GM23248 (cell line): ENCODE results near the gene CALY. TPM values are rescaled to one million over a fixed set of nuclear protein-coding genes. Genes with fewer than 3 reads are reported as not detected.

ENCODE experiments used
- DNase-seq: peaks from one replicate; pipeline ENCODE4 v3.0.0-alpha.2; 2015
- H2AFZ ChIP-seq: fragments of 200-600 bp; sonication (generic); 2 replicates; pipeline ENCODE4 v1.6.1; 2016; ENCODE audit warnings: antibody characterized with exemption
- H3F3A ChIP-seq: fragments of 200-600 bp; sonication (generic); 2 replicates; pipeline ENCODE4 v1.6.1; 2016; ENCODE audit warnings: mild to moderate bottlenecking, antibody characterized with exemption, mixed run types; ENCODE audit not compliant: insufficient read depth
- H3K27ac ChIP-seq: fragments of 200-600 bp; sonication (generic); 2 replicates; pipeline ENCODE4 v1.5.1; 2016; ENCODE audit warnings: mild to moderate bottlenecking
- H3K27me3 ChIP-seq: fragments of 200-600 bp; sonication (generic); replicated peaks from 2 replicates; pipeline ENCODE4 v1.6.1; 2016; ENCODE audit warnings: mild to moderate bottlenecking; ENCODE audit not compliant: insufficient read depth
- H3K36me3 ChIP-seq: fragments of 200-600 bp; sonication (generic); 2 replicates; pipeline ENCODE4 v1.6.1; 2016; ENCODE audit warnings: low read depth, mild to moderate bottlenecking
- H3K4me1 ChIP-seq: fragments of 200-600 bp; sonication (generic); 2 replicates; pipeline ENCODE4 v1.6.1; 2016; ENCODE audit warnings: mild to moderate bottlenecking; ENCODE audit not compliant: insufficient read depth
- H3K4me2 ChIP-seq: fragments of 200-600 bp; sonication (generic); one replicate; pipeline ENCODE4 v1.6.1; 2016; ENCODE audit warnings: mild to moderate bottlenecking; ENCODE audit not compliant: unreplicated experiment
- H3K4me3 ChIP-seq: fragments of 200-600 bp; sonication (generic); 2 replicates; pipeline ENCODE4 v1.5.1; 2016; ENCODE audit warnings: mild to moderate bottlenecking
- H3K79me2 ChIP-seq: fragments of 200-600 bp; sonication (generic); 2 replicates; pipeline ENCODE4 v1.6.1; 2016; ENCODE audit warnings: mild to moderate bottlenecking; ENCODE audit not compliant: insufficient read depth
- H3K9ac ChIP-seq: fragments of 200-600 bp; sonication (generic); 2 replicates; pipeline ENCODE4 v1.6.1; 2016; ENCODE audit warnings: mild to moderate bottlenecking
- H3K9me2 ChIP-seq: fragments of 200-600 bp; sonication (generic); 2 replicates; pipeline ENCODE4 v1.6.1; 2016; ENCODE audit warnings: mixed run types, mild to moderate bottlenecking, moderate library complexity; ENCODE audit not compliant: insufficient read depth
- H3K9me3 ChIP-seq: fragments of 200-600 bp; sonication (generic); one replicate; pipeline ENCODE4 v1.6.1; 2017; ENCODE audit warnings: low read depth
- H4K20me1 ChIP-seq: fragments of 200-600 bp; sonication (generic); 2 replicates; pipeline ENCODE4 v1.6.0; 2016; ENCODE audit not compliant: insufficient read depth
- EZH2 ChIP-seq: fragments of 200-600 bp; sonication (generic); IDR thresholded peaks from 2 replicates; pipeline ENCODE4 v1.6.1; 2018; ENCODE audit warnings: antibody characterized with exemption, mild to moderate bottlenecking; ENCODE audit not compliant: insufficient read depth, poor library complexity, severe bottlenecking
- EZH2phosphoT487 ChIP-seq: fragments of 200-600 bp; sonication (generic); IDR thresholded peaks from 2 replicates; pipeline ENCODE4 v1.6.1; 2018; ENCODE audit warnings: antibody characterized with exemption, moderate library complexity, mild to moderate bottlenecking, low read depth; ENCODE audit not compliant: insufficient read depth
- WGBS, 2 experiments: methylation state at CpG; one replicate each; pipeline ENCODE4 v1.1.6; 2015 to 2017; ENCODE audit warnings: low lambda C conversion rate in 2 of 2, low coverage in 1 of 2; ENCODE audit errors: missing lambda C conversion rate in 2 of 2; 5-methylcytosine and 5-hydroxymethylcytosine counted together
- in situ Hi-C: fragments of 300-500 bp; cut with MboI; formaldehyde crosslinking; loops from 2 replicates; pipeline ENCODE4 v1.15.0; 2020
- polyA plus RNA-seq: library from polyadenylated mRNA; unstranded; fragments of >200 nt; fragmentation: Nextera tagmentation; extraction: Ambion mirVana; gene quantifications from 2 replicates; pipeline ENCODE4 v1.2.1, GENCODE V29; 2016
- total RNA-seq: library from RNA; depleted of rRNA; stranded (reverse); fragments of >200 nt; shearing (Covaris generic); gene quantifications from 2 replicates; pipeline ENCODE4 v1.2.3, GENCODE V29; 2014

CALY gene
- total and polyA plus RNA-seq, 2 experiments from 2014 or later: 0.86 TPM; not detected in 1

- no peaks in the 10 kb centered on the region for H3K9me2 ChIP-seq
- no peaks in the 10 kb centered on the region for H3K79me2 ChIP-seq
- no peak overlapping the region for H3K27ac ChIP-seq
- H3K9me3 ChIP-seq: no peaks in the 10 kb centered on the region
- no peak for DNase-seq
- no peak overlapping the region for H3K9ac ChIP-seq
- no peaks in the 10 kb centered on the region for H3K4me1 ChIP-seq
- H3K36me3 ChIP-seq: no peaks in the 10 kb centered on the region
- 0 out of 2 replicates have a peak, but pooled peaks cover 6% of the 10 kb centered on the region for H3K27me3 ChIP-seq
- in situ Hi-C loops: no loop called here
- no peaks in the 10 kb centered on the region for H3F3A ChIP-seq
- no peak for TF ChIP-seq EZH2phosphoT487
- TF ChIP-seq EZH2: no peak
- no peak overlapping the region for H3K4me2 ChIP-seq
- H4K20me1 ChIP-seq: no peaks in the 10 kb centered on the region
- H3K4me3 ChIP-seq: no peak overlapping the region
- 62 to 69% methylated on average over 11 to 12 of the region's 12 CpGs for WGBS, 2 experiments
- no peak overlapping the region for H2AFZ ChIP-seq
Measured at GRCh38 chr10:133350283-133350949, 13.7 kb upstream of the CALY start.

- Histone ChIP-seq H3K9ac (no peak overlapping the region), H3K27ac (no peak overlapping the region), H3K4me2 (no peak overlapping the region), H4K20me1 (no peaks in the 10 kb centered on the region), H3F3A (no peaks in the 10 kb centered on the region), H2AFZ (no peak overlapping the region), H3K9me3 (no peaks in the 10 kb centered on the region), H3K27me3 (peaks cover 14% of the 10 kb centered on the region), H3K9me2 (no peaks in the 10 kb centered on the region), H3K4me1 (no peaks in the 10 kb centered on the region), H3K79me2 (no peaks in the 10 kb centered on the region), H3K36me3 (no peaks in the 10 kb centered on the region), H3K4me3 (no peak overlapping the region)
- no peak for TF ChIP-seq EZH2
- TF ChIP-seq EZH2phosphoT487: no peak
- in situ Hi-C loops: no loop called here
- DNase-seq: no peak
- WGBS, 2 experiments: 13 to 25% methylated on average over 7 to 9 of the region's 9 CpGs
Measured at GRCh38 chr10:133349577-133350011, 12.9 kb upstream of the CALY start.

GRCh38 chr10:133349160-133349568 lies 12.5 kb upstream of the CALY start:
- Histone ChIP-seq H3F3A (no peaks in the 10 kb centered on the region), H3K4me2 (no peak overlapping the region), H3K79me2 (no peaks in the 10 kb centered on the region), H3K9ac (no peak overlapping the region), H3K9me3 (no peaks in the 10 kb centered on the region), H3K9me2 (no peaks in the 10 kb centered on the region), H4K20me1 (no peaks in the 10 kb centered on the region), H3K4me1 (no peaks in the 10 kb centered on the region), H3K27ac (no peak overlapping the region), H3K4me3 (no peak overlapping the region), H3K36me3 (no peaks in the 10 kb centered on the region), H2AFZ (no peak overlapping the region), H3K27me3 (peaks cover 14% of the 10 kb centered on the region)
- WGBS, 2 experiments: 57 to 61% methylated on average over 8 of the region's 8 CpGs
- no peak for DNase-seq
- TF ChIP-seq EZH2phosphoT487: no peak
- no peak for TF ChIP-seq EZH2
- in situ Hi-C loops: no loop called here

GRCh38 chr10:133347710-133348517 lies 11.2 kb upstream of the CALY start:
- H3K9ac ChIP-seq: no peak overlapping the region
- TF ChIP-seq EZH2 (no peak), EZH2phosphoT487 (no peak)
- H3K4me1 ChIP-seq: no peaks in the 10 kb centered on the region
- no peak overlapping the region for H3K4me3 ChIP-seq
- H3K79me2 ChIP-seq: no peaks in the 10 kb centered on the region
- no peak overlapping the region for H2AFZ ChIP-seq
- H3K36me3 ChIP-seq: no peaks in the 10 kb centered on the region
- no peaks in the 10 kb centered on the region for H4K20me1 ChIP-seq
- no peaks in the 10 kb centered on the region for H3K9me3 ChIP-seq
- peaks cover 22% of the 10 kb centered on the region for H3K27me3 ChIP-seq
- no peaks in the 10 kb centered on the region for H3F3A ChIP-seq
- in situ Hi-C loops: no loop called here
- H3K9me2 ChIP-seq: no peaks in the 10 kb centered on the region
- H3K27ac ChIP-seq: no peak overlapping the region
- WGBS, 2 experiments: 35 to 46% methylated on average over 12 to 16 of the region's 16 CpGs
- no peak overlapping the region for H3K4me2 ChIP-seq
- DNase-seq: no peak
